A549 treated with AZD2906 at 1 μM for 4 hours (cell line): Measurements from ENCODE around the gene DMAP1. TPM values are rescaled to one million over a fixed set of nuclear protein-coding genes. Genes with fewer than 3 reads are reported as not detected.

Experiments
- total RNA-seq: library from RNA; stranded (reverse); fragments of 200-300 nt; extraction: Qiagen RNA extraction; gene quantifications from 5 replicates; pipeline ENCODE4 v1.2.3, GENCODE V29; 2022

Gene DMAP1, protein sequence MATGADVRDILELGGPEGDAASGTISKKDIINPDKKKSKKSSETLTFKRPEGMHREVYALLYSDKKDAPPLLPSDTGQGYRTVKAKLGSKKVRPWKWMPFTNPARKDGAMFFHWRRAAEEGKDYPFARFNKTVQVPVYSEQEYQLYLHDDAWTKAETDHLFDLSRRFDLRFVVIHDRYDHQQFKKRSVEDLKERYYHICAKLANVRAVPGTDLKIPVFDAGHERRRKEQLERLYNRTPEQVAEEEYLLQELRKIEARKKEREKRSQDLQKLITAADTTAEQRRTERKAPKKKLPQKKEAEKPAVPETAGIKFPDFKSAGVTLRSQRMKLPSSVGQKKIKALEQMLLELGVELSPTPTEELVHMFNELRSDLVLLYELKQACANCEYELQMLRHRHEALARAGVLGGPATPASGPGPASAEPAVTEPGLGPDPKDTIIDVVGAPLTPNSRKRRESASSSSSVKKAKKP
- 19.3 to 21.4 TPM (median 20.2 TPM) in 5 replicates for total RNA-seq

DNA sequence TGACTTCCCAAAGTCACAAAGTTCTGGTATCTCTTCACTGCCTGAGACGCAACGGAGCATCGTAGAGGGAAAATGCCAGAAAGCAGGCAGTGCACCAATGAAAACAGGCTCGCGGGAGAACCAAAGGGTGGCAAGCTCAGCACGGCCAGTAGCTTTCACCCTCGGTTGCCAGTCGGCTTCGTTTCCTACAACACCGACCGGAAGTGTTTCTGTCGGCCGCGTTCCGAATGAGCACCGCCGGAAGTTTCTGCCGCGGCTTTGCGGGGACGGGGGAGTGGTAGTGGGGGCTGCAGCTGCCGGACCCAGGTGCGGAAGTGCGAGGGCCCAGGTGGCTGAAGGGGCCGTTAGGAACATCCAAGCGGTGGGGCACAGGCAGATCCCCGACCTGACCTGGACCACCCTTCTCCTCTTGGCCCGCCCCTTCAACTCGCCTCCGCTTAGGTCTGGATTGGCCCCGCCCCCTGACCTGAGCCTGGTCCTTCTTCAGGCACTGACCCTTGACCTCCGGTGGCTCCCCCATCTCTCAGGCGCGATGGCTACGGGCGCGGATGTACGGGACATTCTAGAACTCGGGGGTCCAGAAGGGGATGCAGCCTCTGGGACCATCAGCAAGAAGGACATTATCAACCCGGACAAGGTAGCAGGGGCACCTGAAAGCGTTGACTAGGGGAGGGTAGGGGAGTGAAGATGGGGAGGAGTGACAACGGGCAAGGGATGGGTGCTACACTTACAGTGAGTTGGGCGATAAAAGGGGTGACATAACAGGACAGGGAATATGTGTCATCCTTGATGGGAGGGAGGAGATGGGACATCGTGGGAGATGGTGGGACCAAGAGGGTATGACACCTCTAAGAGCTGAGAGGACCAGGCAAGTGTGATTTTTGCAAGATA lies at the start of gene DMAP1:
Gene DMAP1, plus strand, starts transcription at position 250 of the 891 bp plus-strand sequence. Its CDS starts 283 bp downstream, at position 533.

Other genes with a start within 250 kb of the DMAP1 start
- gene DPH2, start 243.5 kb upstream of the DMAP1 start, total RNA-seq: 34.4 to 40.2 TPM (median 35.9 TPM) in 5 replicates
- 93.2 to 162 TPM (median 133 TPM) in 5 replicates for gene ATP6V0B, start 238.5 kb upstream of the DMAP1 start, total RNA-seq
- gene B4GALT2, start 234.3 kb upstream of the DMAP1 start, total RNA-seq: 55.2 to 74.3 TPM (median 69.8 TPM) in 5 replicates
- gene CCDC24, start 221.9 kb upstream of the DMAP1 start, total RNA-seq: 6.6 to 8.7 TPM (median 8.2 TPM) in 5 replicates
- gene SLC6A9, start 182.0 kb upstream of the DMAP1 start, total RNA-seq: 11.6 to 14.2 TPM (median 13.2 TPM) in 5 replicates
- 0.33 to 0.50 TPM (median 0.46 TPM) in 5 replicates for gene KLF17, start 94.7 kb upstream of the DMAP1 start, total RNA-seq
- 0.01 to 0.06 TPM (median 0.05 TPM) in 4 of 5 replicates, not detected in the other for gene KLF18, start 71.8 kb upstream of the DMAP1 start, total RNA-seq
- 47.9 to 67.7 TPM (median 60.9 TPM) in 5 replicates for gene ERI3, start 141.8 kb downstream of the DMAP1 start, total RNA-seq
- gene RNF220, start 191.8 kb downstream of the DMAP1 start, total RNA-seq: 55.2 to 68.3 TPM (median 61.2 TPM) in 5 replicates